SK-N-SH (cell line): ENCODE measurements around the gene ABCG5.

Source experiments
- CTCF ChIP-seq: fragments of 200-600 bp; sonication (generic); IDR thresholded peaks from 2 replicates; pipeline ENCODE4 v1.6.1; 2017; ENCODE audit warnings: antibody characterized with exemption, mild to moderate bottlenecking, moderate library complexity
- MAX ChIP-seq: IDR thresholded peaks from 2 replicates; pipeline ENCODE4 v1.4.0; 2012; ENCODE audit warnings: low read depth
- RAD21 ChIP-seq: IDR thresholded peaks from 2 replicates; pipeline ENCODE4 v1.6.1; 2012; ENCODE audit warnings: mild to moderate bottlenecking, low read length
- YY1 ChIP-seq: IDR thresholded peaks from 2 replicates; pipeline ENCODE4 v1.4.0; 2012; ENCODE audit warnings: low read depth, mild to moderate bottlenecking

GRCh38 chr2:43778233-43778632, 60.4 kb downstream of the ABCG5 start:
- TF ChIP-seq CTCF (no peak), RAD21 (no peak), MAX (no peak), YY1 (no peak)
